ENCODE data around the gene DOCK6.

DNA sequence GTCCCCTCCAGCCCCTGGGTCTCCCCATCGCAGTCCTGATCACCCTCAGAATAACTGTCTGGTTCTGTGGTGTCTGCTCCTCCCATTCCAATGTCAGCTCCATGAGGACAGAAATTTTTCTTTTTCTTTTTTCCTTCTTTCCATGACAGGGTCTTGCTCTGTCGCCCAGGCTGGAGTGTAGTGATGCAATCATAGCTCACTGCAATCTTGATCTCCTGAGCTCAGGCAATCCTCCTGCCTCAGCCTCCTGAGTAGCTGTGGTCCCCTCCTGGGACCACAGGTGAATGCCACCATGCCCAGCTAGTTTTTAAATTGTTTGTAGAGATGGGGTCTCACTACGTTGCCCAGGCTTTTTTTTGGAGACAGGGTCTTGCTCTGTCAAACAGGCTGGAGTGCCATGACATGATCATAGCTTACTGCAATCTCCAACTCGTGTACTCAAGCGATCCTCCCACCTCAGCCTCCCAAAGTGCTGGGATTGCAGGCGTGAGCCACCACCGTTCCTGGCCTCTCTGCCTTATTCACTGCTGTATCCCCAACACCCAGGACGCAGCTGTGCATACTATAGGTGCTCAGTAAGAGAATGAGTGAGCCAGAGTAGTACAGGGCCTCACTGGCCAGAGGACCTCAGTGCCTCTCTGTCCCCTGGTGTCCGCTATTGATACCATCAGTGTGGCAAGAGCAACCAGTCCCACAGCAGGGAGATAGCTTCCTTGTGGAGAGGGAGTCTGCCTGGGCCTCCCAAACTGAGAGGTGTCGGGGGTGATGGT lies 5.2 kb upstream of the DOCK6 start:
- TF ChIP-seq GATA3 (IDR thresholded peaks at IDR 0.05; ENCODE audit: low read depth, low read length) (no peak), GATA2 (IDR thresholded peaks at IDR 0.05; ENCODE audit: low read depth, low read length) (no peak)
